HFFc6 (cell line): ENCODE measurements around the gene ZNF141. TPM values are rescaled to one million over a fixed set of nuclear protein-coding genes. Genes with fewer than 3 reads are reported as not detected.
"Not testable (repeated sequence)": the region's sequence is repeated elsewhere in the genome, so short reads cannot be mapped to it uniquely, and the experiment has no call there.

Source experiments
- DNase-seq: peaks from one replicate; pipeline ENCODE4 v3.0.0-alpha.2; 2018
- H3K27ac Mint-ChIP-seq: 2 replicates; pipeline ENCODE4 v1.8.0; 2020; ENCODE audit warnings: mild to moderate bottlenecking, mixed read lengths
- H3K27me3 Mint-ChIP-seq: 2 replicates; pipeline ENCODE4 v1.8.0; 2021; ENCODE audit warnings: mild to moderate bottlenecking, moderate library complexity, mixed read lengths; ENCODE audit not compliant: insufficient read depth
- H3K36me3 Mint-ChIP-seq: 2 replicates; pipeline ENCODE4 v1.8.0; 2021; ENCODE audit warnings: low read depth, mixed read lengths
- H3K4me1 Mint-ChIP-seq: 2 replicates; pipeline ENCODE4 v1.8.0; 2020; ENCODE audit warnings: low read depth, mixed read lengths
- H3K4me3 Mint-ChIP-seq: 2 replicates; pipeline ENCODE4 v1.8.0; 2020; ENCODE audit warnings: mild to moderate bottlenecking, moderate library complexity, mixed read lengths
- H3K9me3 Mint-ChIP-seq: 2 replicates; pipeline ENCODE4 v1.8.0; 2020; ENCODE audit warnings: mild to moderate bottlenecking, mixed read lengths
- microRNA-seq: library from miRNA; unstranded; fragments of <30 nt; microRNA quantifications from one replicate; pipeline ENCODE4, GENCODE V29; 2019
- total RNA-seq, 6 experiments: library from RNA; stranded (reverse); fragmentation: NEBNext Ultra II Directional; extraction: Animal tissue kit (Norgen Biotek cat#: 25700); gene quantifications; 2 replicates in 1 of 6; 3 replicates in 5 of 6; pipeline ENCODE4 v1.2.3, GENCODE V29; 2021
- TF ChIP-seq, protein P1 (sequence below): fragments of 200-600 bp; sonication (generic); IDR thresholded peaks from 2 replicates; pipeline ENCODE4 v1.5.0; 2021; ENCODE audit warnings: antibody characterized with exemption, mild to moderate bottlenecking

ZNF141 gene
- total RNA-seq, 6 experiments from 2014 or later: 0.26 to 3.1 (median 0.40) TPM

DNA sequence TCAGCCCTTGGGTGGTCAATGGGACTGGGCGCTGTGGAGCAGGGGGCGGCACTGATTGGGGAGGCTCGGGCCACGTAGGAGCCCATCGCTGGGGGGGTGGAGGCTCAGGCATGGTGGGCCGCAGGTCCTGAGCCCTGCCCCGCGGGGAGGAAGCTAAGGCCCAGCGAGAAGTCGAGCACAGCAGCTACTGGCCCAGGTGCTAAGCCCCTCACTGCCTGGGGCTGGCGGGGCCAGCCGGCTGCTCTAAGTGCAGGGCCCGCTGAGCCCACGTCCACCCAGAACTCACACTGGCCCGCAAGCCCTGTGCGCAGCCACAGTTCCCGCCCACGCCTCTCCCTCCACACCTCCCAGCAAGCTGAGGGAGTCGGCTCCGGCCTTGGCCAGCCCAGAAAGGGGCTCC lies 66.4 kb downstream of the ZNF141 start:
- no peak overlapping the region for H3K4me3 Mint-ChIP-seq
- H3K9me3 Mint-ChIP-seq: peaks cover 46% of the 10 kb centered on the region
- peaks cover 52% of the 10 kb centered on the region for H3K36me3 Mint-ChIP-seq
- H3K4me1 Mint-ChIP-seq: 0 out of 2 replicates have a peak, but pooled peaks cover 9% of the 10 kb centered on the region
- no peak overlapping the region for H3K27ac Mint-ChIP-seq
- no peaks in the 10 kb centered on the region for H3K27me3 Mint-ChIP-seq
- no peak for DNase-seq
- TF ChIP-seq, protein P1, sequence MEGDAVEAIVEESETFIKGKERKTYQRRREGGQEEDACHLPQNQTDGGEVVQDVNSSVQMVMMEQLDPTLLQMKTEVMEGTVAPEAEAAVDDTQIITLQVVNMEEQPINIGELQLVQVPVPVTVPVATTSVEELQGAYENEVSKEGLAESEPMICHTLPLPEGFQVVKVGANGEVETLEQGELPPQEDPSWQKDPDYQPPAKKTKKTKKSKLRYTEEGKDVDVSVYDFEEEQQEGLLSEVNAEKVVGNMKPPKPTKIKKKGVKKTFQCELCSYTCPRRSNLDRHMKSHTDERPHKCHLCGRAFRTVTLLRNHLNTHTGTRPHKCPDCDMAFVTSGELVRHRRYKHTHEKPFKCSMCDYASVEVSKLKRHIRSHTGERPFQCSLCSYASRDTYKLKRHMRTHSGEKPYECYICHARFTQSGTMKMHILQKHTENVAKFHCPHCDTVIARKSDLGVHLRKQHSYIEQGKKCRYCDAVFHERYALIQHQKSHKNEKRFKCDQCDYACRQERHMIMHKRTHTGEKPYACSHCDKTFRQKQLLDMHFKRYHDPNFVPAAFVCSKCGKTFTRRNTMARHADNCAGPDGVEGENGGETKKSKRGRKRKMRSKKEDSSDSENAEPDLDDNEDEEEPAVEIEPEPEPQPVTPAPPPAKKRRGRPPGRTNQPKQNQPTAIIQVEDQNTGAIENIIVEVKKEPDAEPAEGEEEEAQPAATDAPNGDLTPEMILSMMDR: no peak

DNA sequence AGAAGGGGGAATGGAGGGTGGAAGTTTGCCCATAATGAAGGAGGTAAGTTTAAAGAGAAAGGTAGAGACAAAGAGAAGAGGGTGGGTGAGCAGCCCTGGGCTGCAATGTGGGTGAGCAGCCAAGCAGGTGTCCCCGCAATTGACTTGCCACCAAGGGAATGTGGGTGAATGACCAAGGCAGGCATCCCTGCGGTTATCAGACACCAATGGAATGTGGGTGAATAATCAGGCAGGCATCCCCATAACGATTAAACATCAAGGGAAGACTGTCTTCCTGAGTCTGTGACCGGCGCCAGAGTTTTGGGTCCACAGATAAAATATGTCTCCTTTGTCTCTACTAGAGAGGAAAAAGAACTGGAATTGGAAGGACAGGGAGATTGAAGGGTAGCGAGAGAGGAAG lies 70.7 kb downstream of the ZNF141 start:
- Mint-ChIP-seq H3K9me3 (peaks cover 84% of the 10 kb centered on the region), H3K36me3 (peaks cover 51% of the 10 kb centered on the region)
- not testable (repeated sequence) for H3K27me3 Mint-ChIP-seq, H3K27ac Mint-ChIP-seq, H3K4me1 Mint-ChIP-seq, H3K4me3 Mint-ChIP-seq, DNase-seq

DNA sequence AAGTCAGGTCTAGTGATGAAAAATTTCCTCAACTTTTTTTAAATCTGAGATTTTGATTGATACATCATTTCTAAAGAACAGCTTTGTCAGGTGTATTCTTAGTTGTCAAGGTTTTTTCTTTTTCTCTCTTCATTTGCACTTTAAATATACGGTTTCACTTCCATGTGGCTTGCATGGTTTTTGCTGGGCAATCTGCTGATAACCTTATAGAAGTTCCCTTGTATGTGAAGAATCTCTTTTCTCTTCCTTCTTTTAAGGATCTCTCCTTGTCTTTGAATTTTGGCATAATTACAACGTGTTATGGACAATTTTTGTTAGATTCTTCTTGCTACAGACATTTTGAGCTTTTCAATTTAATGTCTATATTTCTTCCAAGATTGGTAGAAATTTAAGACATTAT lies 85.0 kb downstream of the ZNF141 start:
- no peak overlapping the region for H3K27ac Mint-ChIP-seq
- H3K9me3 Mint-ChIP-seq: peaks cover 97% of the 10 kb centered on the region
- H3K4me1 Mint-ChIP-seq: no peaks in the 10 kb centered on the region
- H3K4me3 Mint-ChIP-seq: no peak overlapping the region
- peaks cover 54% of the 10 kb centered on the region for H3K36me3 Mint-ChIP-seq
- no peaks in the 10 kb centered on the region for H3K27me3 Mint-ChIP-seq
- TF ChIP-seq, protein P1: no peak
- no peak for DNase-seq

Small RNA genes lying within 50 kb of the gene (microRNA-seq; reads per million reads assigned to microRNA genes)
- not detected for gene MIR571

Other genes with a start within 250 kb of the ZNF141 start
- 1 to 10 TPM in 2 of 6 experiments, under 1 TPM in 4; 0.53 to 2.1 (median 0.66) TPM for gene ZNF718, start 213.3 kb upstream of the ZNF141 start, total RNA-seq
- gene ZNF732, start 32.3 kb upstream of the ZNF141 start, total RNA-seq: not detected
- gene ZNF721, start 161.3 kb downstream of the ZNF141 start, total RNA-seq: 10 to 100 TPM; 15.2 to 18.5 (median 16.5) TPM
- gene PIGG, start 161.4 kb downstream of the ZNF141 start, total RNA-seq: 10 to 100 TPM; 46.3 to 56.0 (median 52.0) TPM
- not detected for gene TMEM271, start 238.5 kb downstream of the ZNF141 start, total RNA-seq